ENCODE measurements around the gene ZGRF1. TPM values are rescaled to one million over a fixed set of nuclear protein-coding genes. Genes with fewer than 3 reads are reported as not detected.
A peak's percentile ranks its signal among the peaks of the same experiment; 100 is the strongest.
"Not testable (repeated sequence)": the region's sequence is repeated elsewhere in the genome, so short reads cannot be mapped to it uniquely, and the experiment has no call there.

The ZGRF1 gene
- total RNA-seq, 2 donors from 2014 or later, result 52.5 to 58.1 TPM

- DNase-seq (no peak), ATAC-seq (replicated peaks in 1 of 2) (no peak)
- H3K27me3 Mint-ChIP-seq (ENCODE audit: low read depth), result no peaks in the 10 kb centered on the region
- H3K4me1 Mint-ChIP-seq (ENCODE audit: low read depth), result no peaks in the 10 kb centered on the region
- no peaks in the 10 kb centered on the region for H3K9me3 Mint-ChIP-seq
- H3K36me3 Mint-ChIP-seq (ENCODE audit: insufficient read depth in 2 of 2), result peaks cover 4 to 13% of the 10 kb centered on the region in 2 donors
- H3K27ac Mint-ChIP-seq, result no peak overlapping the region
- H3K4me3 Mint-ChIP-seq, result no peak overlapping the region
These were observed 12.3 kb upstream of the ZGRF1 start for GRCh38 chr4:112649055-112649408.

- Mint-ChIP-seq H3K27ac (peak overlapping the region; percentile 42), H3K4me1 (ENCODE audit: low read depth) (peaks cover 3% of the 10 kb centered on the region), H3K36me3 (ENCODE audit: insufficient read depth in 2 of 2) (peaks cover 4 to 10% of the 10 kb centered on the region in 2 donors), H3K27me3 (ENCODE audit: low read depth) (no peaks in the 10 kb centered on the region), H3K4me3 (no peak overlapping the region), H3K9me3 (no peaks in the 10 kb centered on the region)
- ATAC-seq (replicated peaks in 1 of 2) (no peak), DNase-seq (no peak)
These were observed 11.8 kb upstream of the ZGRF1 start for GRCh38 chr4:112648263-112649054.

- Mint-ChIP-seq H3K27me3 (ENCODE audit: low read depth) (no peaks in the 10 kb centered on the region), H3K4me1 (ENCODE audit: low read depth) (peaks cover 6% of the 10 kb centered on the region), H3K4me3 (no peak overlapping the region), H3K9me3 (no peaks in the 10 kb centered on the region), H3K36me3 (ENCODE audit: insufficient read depth in 2 of 2) (peaks cover 4 to 10% of the 10 kb centered on the region in 2 donors), H3K27ac (no peak overlapping the region)
- ATAC-seq (replicated peaks in 1 of 2), result no peak
- DNase-seq, result no peak
These were observed 11.1 kb upstream of the ZGRF1 start for GRCh38 chr4:112647785-112648184.

- H3K9me3 Mint-ChIP-seq, result no peaks in the 10 kb centered on the region
- no peak for ATAC-seq (replicated peaks in 1 of 2)
- no peaks in the 10 kb centered on the region for H3K27me3 Mint-ChIP-seq (ENCODE audit: low read depth)
- H3K4me3 Mint-ChIP-seq, result no peak overlapping the region
- H3K27ac Mint-ChIP-seq, result no peak overlapping the region
- H3K36me3 Mint-ChIP-seq (ENCODE audit: insufficient read depth in 2 of 2), result peaks cover 4 to 11% of the 10 kb centered on the region in 2 donors
- H3K4me1 Mint-ChIP-seq (ENCODE audit: low read depth), result peaks cover 9% of the 10 kb centered on the region
- DNase-seq, result no peak
These were observed 10.2 kb upstream of the ZGRF1 start for GRCh38 chr4:112646632-112647537.

GRCh38 chr4:112645541-112646329, 9.0 kb upstream of the ZGRF1 start:
- Mint-ChIP-seq H3K27me3 (ENCODE audit: low read depth) (no peaks in the 10 kb centered on the region), H3K36me3 (ENCODE audit: insufficient read depth in 2 of 2) (peaks cover 4 to 14% of the 10 kb centered on the region in 2 donors), H3K9me3 (no peaks in the 10 kb centered on the region), H3K27ac (peak overlapping the region; percentile 46), H3K4me3 (no peak overlapping the region), H3K4me1 (ENCODE audit: low read depth) (peaks cover 19% of the 10 kb centered on the region)
- ATAC-seq (replicated peaks in 1 of 2) (no peak), DNase-seq (no peak)

GRCh38 chr4:112644595-112645535, 8.2 kb upstream of the ZGRF1 start:
- H3K9me3 Mint-ChIP-seq; ATAC-seq (replicated peaks in 1 of 2); H3K27me3 Mint-ChIP-seq (ENCODE audit: low read depth); H3K4me3 Mint-ChIP-seq; DNase-seq: not testable (repeated sequence)
- Mint-ChIP-seq H3K36me3 (ENCODE audit: insufficient read depth in 2 of 2) (peaks cover 4 to 16% of the 10 kb centered on the region in 2 donors), H3K27ac (peak overlapping the region; percentile 77), H3K4me1 (ENCODE audit: low read depth) (peaks cover 23% of the 10 kb centered on the region)

- DNase-seq (no peak), ATAC-seq (replicated peaks in 1 of 2) (no peak)
- peaks cover 28% of the 10 kb centered on the region for H3K4me1 Mint-ChIP-seq (ENCODE audit: low read depth)
- no peak overlapping the region for H3K4me3 Mint-ChIP-seq
- H3K27ac Mint-ChIP-seq, result peak overlapping the region; percentile 81
- peaks cover 4 to 16% of the 10 kb centered on the region in 2 donors for H3K36me3 Mint-ChIP-seq (ENCODE audit: insufficient read depth in 2 of 2)
- no peaks in the 10 kb centered on the region for H3K9me3 Mint-ChIP-seq
- H3K27me3 Mint-ChIP-seq (ENCODE audit: low read depth), result no peaks in the 10 kb centered on the region
These were observed 5.8 kb upstream of the ZGRF1 start for GRCh38 chr4:112642526-112642925.

GRCh38 chr4:112637552-112637866, 800 bp upstream of the ZGRF1 start:
- Mint-ChIP-seq H3K27ac (no peak overlapping the region), H3K27me3 (ENCODE audit: low read depth) (no peaks in the 10 kb centered on the region), H3K4me3 (no peak overlapping the region), H3K4me1 (ENCODE audit: low read depth) (peaks cover 47% of the 10 kb centered on the region), H3K9me3 (no peaks in the 10 kb centered on the region), H3K36me3 (ENCODE audit: insufficient read depth in 2 of 2) (peaks cover 0 to 6% of the 10 kb centered on the region in 2 donors)
- ATAC-seq (replicated peaks in 1 of 2) (no peak), DNase-seq (no peak)

GRCh38 chr4:112633477-112634235, 3.1 kb downstream of the ZGRF1 start:
- Mint-ChIP-seq H3K36me3 (ENCODE audit: insufficient read depth in 2 of 2) (peaks cover 0 to 4% of the 10 kb centered on the region in 2 donors), H3K27me3 (ENCODE audit: low read depth) (no peaks in the 10 kb centered on the region), H3K4me3 (peak overlapping the region in 1 of 2 donors; percentile 44), H3K4me1 (ENCODE audit: low read depth) (peaks cover 25% of the 10 kb centered on the region), H3K9me3 (no peaks in the 10 kb centered on the region), H3K27ac (no peak overlapping the region)
- ATAC-seq (replicated peaks in 1 of 2), result no peak
- DNase-seq, result no peak

- no peaks in the 10 kb centered on the region for H3K4me1 Mint-ChIP-seq (ENCODE audit: low read depth)
- no peak overlapping the region for H3K4me3 Mint-ChIP-seq
- no peaks in the 10 kb centered on the region for H3K27me3 Mint-ChIP-seq (ENCODE audit: low read depth)
- no peak for DNase-seq
- no peak for ATAC-seq (replicated peaks in 1 of 2)
- no peaks in the 10 kb centered on the region for H3K9me3 Mint-ChIP-seq
- peaks cover 10 to 18% of the 10 kb centered on the region in 2 donors for H3K36me3 Mint-ChIP-seq (ENCODE audit: insufficient read depth in 2 of 2)
- H3K27ac Mint-ChIP-seq, result no peak overlapping the region
These were observed 10.5 kb downstream of the ZGRF1 start for GRCh38 chr4:112626228-112626627.

GRCh38 chr4:112616984-112617383, 19.7 kb downstream of the ZGRF1 start:
- no peak for ATAC-seq (replicated peaks in 1 of 2)
- Mint-ChIP-seq H3K4me3 (no peak overlapping the region), H3K36me3 (ENCODE audit: insufficient read depth in 2 of 2) (peaks cover 2 to 12% of the 10 kb centered on the region in 2 donors), H3K27ac (no peak overlapping the region), H3K27me3 (ENCODE audit: low read depth) (no peaks in the 10 kb centered on the region), H3K4me1 (ENCODE audit: low read depth) (no peaks in the 10 kb centered on the region), H3K9me3 (no peaks in the 10 kb centered on the region)
- no peak for DNase-seq
